ENCODE results near the gene ANKMY1. TPM values are rescaled to one million over a fixed set of nuclear protein-coding genes. Genes with fewer than 3 reads are reported as not detected.

Gene ANKMY1
- total and polyA plus RNA-seq, 2 experiments from 2014 or later: 2.3 to 8.9 TPM

DNA sequence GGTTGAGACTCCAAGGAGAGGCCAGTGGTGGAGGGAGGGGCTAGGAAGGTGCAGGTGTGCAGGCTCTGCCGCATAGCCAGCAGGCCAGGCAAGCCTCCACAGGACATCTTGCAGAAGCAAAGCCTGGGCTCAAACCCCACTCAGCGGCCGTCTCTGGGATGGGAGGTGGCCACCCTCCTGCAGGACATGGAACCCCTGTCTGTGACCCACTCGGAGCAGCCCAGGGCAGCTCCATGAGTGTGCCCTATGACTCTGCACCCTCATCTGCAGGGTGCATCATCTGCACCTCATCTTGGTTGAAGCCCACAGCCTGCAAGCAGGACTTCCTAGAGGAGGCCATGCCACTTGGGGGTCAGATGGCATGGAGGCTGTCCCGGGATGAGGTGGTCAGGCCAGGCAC lies 76.1 kb downstream of the ANKMY1 start:
- TF ChIP-seq, protein P1, sequence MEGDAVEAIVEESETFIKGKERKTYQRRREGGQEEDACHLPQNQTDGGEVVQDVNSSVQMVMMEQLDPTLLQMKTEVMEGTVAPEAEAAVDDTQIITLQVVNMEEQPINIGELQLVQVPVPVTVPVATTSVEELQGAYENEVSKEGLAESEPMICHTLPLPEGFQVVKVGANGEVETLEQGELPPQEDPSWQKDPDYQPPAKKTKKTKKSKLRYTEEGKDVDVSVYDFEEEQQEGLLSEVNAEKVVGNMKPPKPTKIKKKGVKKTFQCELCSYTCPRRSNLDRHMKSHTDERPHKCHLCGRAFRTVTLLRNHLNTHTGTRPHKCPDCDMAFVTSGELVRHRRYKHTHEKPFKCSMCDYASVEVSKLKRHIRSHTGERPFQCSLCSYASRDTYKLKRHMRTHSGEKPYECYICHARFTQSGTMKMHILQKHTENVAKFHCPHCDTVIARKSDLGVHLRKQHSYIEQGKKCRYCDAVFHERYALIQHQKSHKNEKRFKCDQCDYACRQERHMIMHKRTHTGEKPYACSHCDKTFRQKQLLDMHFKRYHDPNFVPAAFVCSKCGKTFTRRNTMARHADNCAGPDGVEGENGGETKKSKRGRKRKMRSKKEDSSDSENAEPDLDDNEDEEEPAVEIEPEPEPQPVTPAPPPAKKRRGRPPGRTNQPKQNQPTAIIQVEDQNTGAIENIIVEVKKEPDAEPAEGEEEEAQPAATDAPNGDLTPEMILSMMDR (conservative IDR thresholded peaks at IDR 0.05; ENCODE audit: low read depth in 2 of 2): no peak
- TF ChIP-seq, protein P2, sequence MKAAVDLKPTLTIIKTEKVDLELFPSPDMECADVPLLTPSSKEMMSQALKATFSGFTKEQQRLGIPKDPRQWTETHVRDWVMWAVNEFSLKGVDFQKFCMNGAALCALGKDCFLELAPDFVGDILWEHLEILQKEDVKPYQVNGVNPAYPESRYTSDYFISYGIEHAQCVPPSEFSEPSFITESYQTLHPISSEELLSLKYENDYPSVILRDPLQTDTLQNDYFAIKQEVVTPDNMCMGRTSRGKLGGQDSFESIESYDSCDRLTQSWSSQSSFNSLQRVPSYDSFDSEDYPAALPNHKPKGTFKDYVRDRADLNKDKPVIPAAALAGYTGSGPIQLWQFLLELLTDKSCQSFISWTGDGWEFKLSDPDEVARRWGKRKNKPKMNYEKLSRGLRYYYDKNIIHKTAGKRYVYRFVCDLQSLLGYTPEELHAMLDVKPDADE (IDR thresholded peaks at IDR 0.05): no peak
- no peak for TF ChIP-seq JUNB (IDR thresholded peaks at IDR 0.05; ENCODE audit: unreplicated experiment)
- TF ChIP-seq, protein P3, sequence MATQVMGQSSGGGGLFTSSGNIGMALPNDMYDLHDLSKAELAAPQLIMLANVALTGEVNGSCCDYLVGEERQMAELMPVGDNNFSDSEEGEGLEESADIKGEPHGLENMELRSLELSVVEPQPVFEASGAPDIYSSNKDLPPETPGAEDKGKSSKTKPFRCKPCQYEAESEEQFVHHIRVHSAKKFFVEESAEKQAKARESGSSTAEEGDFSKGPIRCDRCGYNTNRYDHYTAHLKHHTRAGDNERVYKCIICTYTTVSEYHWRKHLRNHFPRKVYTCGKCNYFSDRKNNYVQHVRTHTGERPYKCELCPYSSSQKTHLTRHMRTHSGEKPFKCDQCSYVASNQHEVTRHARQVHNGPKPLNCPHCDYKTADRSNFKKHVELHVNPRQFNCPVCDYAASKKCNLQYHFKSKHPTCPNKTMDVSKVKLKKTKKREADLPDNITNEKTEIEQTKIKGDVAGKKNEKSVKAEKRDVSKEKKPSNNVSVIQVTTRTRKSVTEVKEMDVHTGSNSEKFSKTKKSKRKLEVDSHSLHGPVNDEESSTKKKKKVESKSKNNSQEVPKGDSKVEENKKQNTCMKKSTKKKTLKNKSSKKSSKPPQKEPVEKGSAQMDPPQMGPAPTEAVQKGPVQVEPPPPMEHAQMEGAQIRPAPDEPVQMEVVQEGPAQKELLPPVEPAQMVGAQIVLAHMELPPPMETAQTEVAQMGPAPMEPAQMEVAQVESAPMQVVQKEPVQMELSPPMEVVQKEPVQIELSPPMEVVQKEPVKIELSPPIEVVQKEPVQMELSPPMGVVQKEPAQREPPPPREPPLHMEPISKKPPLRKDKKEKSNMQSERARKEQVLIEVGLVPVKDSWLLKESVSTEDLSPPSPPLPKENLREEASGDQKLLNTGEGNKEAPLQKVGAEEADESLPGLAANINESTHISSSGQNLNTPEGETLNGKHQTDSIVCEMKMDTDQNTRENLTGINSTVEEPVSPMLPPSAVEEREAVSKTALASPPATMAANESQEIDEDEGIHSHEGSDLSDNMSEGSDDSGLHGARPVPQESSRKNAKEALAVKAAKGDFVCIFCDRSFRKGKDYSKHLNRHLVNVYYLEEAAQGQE (IDR thresholded peaks at IDR 0.05; ENCODE audit: unreplicated experiment): no peak
- Histone ChIP-seq H3K79me2 (replicated peaks; ENCODE audit: insufficient read depth) (no peaks in the 10 kb centered on the region), H3K4me2 (no peak overlapping the region), H4K20me1 (replicated peaks; ENCODE audit: insufficient read depth) (no peaks in the 10 kb centered on the region), H3F3A (replicated peaks; ENCODE audit: low read depth) (no peaks in the 10 kb centered on the region), H3K4me3 (no peak overlapping the region), H3K9me2 (ENCODE audit: insufficient read depth) (no peaks in the 10 kb centered on the region), H2AFZ (no peak overlapping the region), H3K4me1 (ENCODE audit: insufficient read depth) (no peaks in the 10 kb centered on the region), H3K27ac (ENCODE audit: low read depth) (no peak overlapping the region), H3K36me3 (ENCODE audit: insufficient read depth) (no peaks in the 10 kb centered on the region), H3K27me3 (ENCODE audit: insufficient read depth) (no peaks in the 10 kb centered on the region)
- no peak for DNase-seq (ENCODE audit: low spot score)
- Mint-ChIP-seq H3K36me3 (ENCODE audit: low read depth) (no peaks in the 10 kb centered on the region; the same call in 2 of the 3 replicates), H3K9me3 (peaks cover 10% of the 10 kb centered on the region; the same call in 2 of the 3 replicates), H3K27me3 (ENCODE audit: insufficient read depth, low read depth, poor library complexity) (peaks cover 4% of the 10 kb centered on the region), H3K4me3 (no peak overlapping the region), H3K4me1 (no peaks in the 10 kb centered on the region; the same call in 2 of the 3 replicates), H3K27ac (no peak overlapping the region)
- no peak for ATAC-seq

DNA sequence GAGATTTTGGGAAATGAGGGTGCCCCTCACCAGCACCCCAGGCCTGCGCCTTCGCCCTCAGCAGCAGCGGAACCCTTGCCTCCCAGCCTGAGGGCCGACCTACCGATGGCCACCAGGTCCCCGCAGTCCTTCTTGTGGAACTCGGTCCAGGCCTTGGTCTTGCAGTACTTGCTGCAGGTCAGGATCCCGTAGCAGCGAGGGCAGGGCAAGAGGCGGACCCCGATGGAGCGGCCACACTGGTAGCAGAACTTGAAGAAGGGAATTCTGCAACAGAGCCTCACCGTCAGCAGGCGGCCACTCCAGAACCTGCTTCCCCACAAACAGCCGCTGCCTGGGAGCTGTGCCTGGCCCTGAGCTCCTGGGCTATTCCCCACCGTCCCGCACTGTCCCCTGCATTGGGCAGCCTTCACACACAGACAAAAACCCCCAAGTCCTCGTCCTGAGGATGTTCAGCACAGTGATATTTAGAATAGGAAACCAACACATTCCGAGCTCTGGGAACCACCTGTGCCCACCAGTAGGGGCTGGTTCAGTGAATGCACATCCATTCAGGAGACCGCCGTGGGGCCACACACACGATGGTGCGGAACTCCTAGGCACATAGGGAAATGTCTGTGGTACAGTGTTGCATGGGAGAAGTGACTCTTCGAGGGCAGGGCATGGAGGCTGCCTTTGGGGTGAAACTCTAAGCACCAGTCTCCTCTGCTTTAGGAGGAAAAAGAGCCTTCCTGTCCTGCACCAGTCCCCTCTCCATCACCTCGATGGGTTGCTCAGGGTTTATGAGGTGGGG lies 76.8 kb downstream of the ANKMY1 start:
- Histone ChIP-seq H3K4me3 (no peak overlapping the region), H3K9me2 (ENCODE audit: insufficient read depth) (no peaks in the 10 kb centered on the region), H3K4me1 (ENCODE audit: insufficient read depth) (no peaks in the 10 kb centered on the region), H3K4me2 (no peak overlapping the region), H3F3A (replicated peaks; ENCODE audit: low read depth) (no peaks in the 10 kb centered on the region), H4K20me1 (replicated peaks; ENCODE audit: insufficient read depth) (no peaks in the 10 kb centered on the region), H3K27me3 (ENCODE audit: insufficient read depth) (no peaks in the 10 kb centered on the region), H3K36me3 (ENCODE audit: insufficient read depth) (no peaks in the 10 kb centered on the region), H3K27ac (ENCODE audit: low read depth) (no peak overlapping the region), H3K79me2 (replicated peaks; ENCODE audit: insufficient read depth) (no peaks in the 10 kb centered on the region), H2AFZ (no peak overlapping the region)
- peak; percentile 25; the same call in 1 of the 3 replicates for ATAC-seq
- TF ChIP-seq, protein P1 (conservative IDR thresholded peaks at IDR 0.05; ENCODE audit: low read depth in 2 of 2): 0 out of 4 replicates have a peak, but pooled peaks of 1 of the 2 experiments have one; percentile 9
- TF ChIP-seq CREB1 (CRISPR knock-in tag; IDR thresholded peaks at IDR 0.05; ENCODE audit: low read depth): no peak
- TF ChIP-seq, protein P2 (IDR thresholded peaks at IDR 0.05): no peak
- H3K27me3 Mint-ChIP-seq (ENCODE audit: insufficient read depth, low read depth, poor library complexity): peaks cover 4% of the 10 kb centered on the region
- no peaks in the 10 kb centered on the region; the same call in 2 of the 3 replicates for H3K4me1 Mint-ChIP-seq
- no peak overlapping the region for H3K4me3 Mint-ChIP-seq
- no peak for DNase-seq (ENCODE audit: low spot score)
- no peak overlapping the region for H3K27ac Mint-ChIP-seq
- H3K9me3 Mint-ChIP-seq: peaks cover 10% of the 10 kb centered on the region; the same call in 2 of the 3 replicates
- no peaks in the 10 kb centered on the region; the same call in 2 of the 3 replicates for H3K36me3 Mint-ChIP-seq (ENCODE audit: low read depth)
